HG03159 (cell line): Measurements from ENCODE around the gene SYT15.
"Not testable (repeated sequence)": the region's sequence is repeated elsewhere in the genome, so short reads cannot be mapped to it uniquely, and the experiment has no call there.

ENCODE experiments used
- ATAC-seq: cut with Tn5 transposase; IDR thresholded peaks from one replicate; pipeline ENCODE4 v1.9.1; 2021; ENCODE audit warnings: mild to moderate bottlenecking, moderate library complexity; ENCODE audit not compliant: unreplicated experiment

SYT15 gene

GRCh38 chr10:46578474-46579178 is at the start of gene SYT15:
TSS of gene SYT15 (plus strand) at chr10:46579128. CDS start at chr10:46579169, 41 bp downstream.
- ATAC-seq, result not testable (repeated sequence)

DNA sequence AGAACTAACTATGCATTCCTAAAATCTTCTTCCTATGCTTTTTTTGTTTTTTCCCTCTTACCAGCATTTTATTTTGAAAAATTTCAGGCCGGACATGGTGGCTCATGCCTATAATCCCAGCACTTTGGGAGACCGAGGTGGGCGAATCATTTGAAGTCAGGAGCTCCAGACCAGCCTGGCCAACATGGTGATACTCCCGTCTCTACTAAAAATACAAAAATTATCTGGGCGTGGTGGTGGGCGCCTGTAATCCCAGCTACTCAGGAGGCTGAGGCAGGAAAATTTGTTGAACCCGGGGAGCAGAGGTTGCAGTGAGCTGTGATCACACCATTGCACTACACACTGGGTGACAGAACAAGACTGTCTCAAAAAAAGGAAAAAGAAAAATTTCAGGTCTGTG is 49.2 kb upstream of the SYT15 start:
- ATAC-seq, result not testable (repeated sequence)

DNA sequence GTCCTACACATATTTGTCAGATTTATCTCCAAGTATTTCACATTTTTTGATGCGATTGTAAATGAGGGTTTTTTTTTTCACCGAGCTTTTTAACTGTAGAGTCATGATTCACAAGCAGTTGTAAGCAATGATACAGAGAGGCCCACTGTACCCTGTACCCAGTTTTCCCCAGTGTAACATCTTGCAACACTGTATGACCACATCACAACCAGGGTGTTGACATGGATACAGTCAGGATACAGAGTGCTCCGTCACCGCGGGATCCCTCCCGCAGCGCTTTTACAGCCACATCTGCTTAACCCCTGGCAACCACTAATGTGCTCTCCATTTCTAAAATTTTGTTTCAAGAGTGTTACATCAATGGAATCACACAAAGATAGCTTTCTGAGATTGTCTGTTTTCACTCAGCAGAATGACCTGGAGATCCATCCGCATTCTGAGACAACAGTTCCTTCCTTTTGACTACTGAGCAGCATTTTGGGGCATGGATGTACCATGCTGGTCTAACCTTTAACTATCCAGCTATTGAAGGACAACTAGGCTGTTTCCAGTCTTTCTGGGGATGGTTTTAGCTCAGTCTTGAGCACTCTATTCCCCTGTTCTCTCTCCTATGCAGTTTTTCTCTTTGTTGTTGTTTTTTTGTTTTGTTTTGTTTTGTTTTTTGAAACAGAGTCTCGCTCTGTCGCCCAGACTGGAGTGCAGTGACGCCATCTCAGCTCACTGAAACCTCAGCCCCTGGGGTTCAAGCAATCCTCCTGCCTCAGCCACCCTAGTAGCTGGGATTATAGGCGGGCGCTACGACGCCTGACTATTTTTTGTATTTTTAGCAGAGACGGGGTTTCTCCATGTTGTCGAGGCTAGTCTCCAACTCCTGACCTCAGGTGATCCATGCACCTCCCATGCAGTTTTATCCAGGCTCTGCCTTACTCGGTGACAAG is 48.4 kb upstream of the SYT15 start:
- ATAC-seq, result no peak

GRCh38 chr10:46532256-46532655 is 46.7 kb upstream of the SYT15 start:
- not testable (repeated sequence) for ATAC-seq

DNA sequence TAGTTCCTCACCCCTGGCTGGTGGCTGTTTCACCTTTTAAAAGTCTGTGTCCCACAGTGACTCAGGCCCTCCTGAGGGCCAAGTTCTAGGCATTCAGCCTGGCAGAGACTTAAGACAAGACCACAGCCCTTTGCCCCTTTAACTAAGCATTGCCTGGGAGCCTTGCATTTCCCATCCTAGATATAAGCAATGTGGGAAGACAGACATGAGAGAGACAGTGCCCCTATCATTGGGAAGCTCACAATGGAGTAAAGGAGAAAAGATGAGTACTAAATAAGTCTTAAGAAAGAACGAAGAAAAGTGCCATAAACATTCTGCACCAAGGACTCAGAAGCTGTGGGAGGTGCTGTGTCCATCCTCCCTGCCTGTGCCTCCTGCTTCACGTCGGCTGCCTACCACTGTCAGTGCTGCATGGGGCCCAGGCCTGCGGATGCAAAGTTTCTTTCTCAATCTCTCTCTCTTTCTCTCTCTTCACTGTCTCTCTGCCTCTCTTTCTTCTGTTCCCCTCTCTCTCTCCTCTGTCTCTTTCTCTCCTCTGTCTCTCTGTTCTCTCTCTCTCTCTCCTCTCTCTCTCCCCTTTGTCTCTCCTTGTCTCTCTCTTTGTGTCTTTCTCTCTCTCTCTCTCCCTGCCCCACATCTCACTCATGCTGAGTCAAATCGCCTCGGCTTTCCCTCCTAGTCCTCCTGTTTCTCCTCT is 44.0 kb upstream of the SYT15 start:
- ATAC-seq, result no peak

- ATAC-seq, result no peak
Observed at GRCh38 chr10:46536171-46536570, 42.8 kb upstream of the SYT15 start.

- no peak for ATAC-seq
Observed at GRCh38 chr10:46536781-46537180, 42.1 kb upstream of the SYT15 start.

GRCh38 chr10:46537309-46537708 is 41.6 kb upstream of the SYT15 start:
- no peak for ATAC-seq

- ATAC-seq, result no peak
Observed at GRCh38 chr10:46538155-46538554, 40.8 kb upstream of the SYT15 start.

GRCh38 chr10:46538717-46539426 is 40.1 kb upstream of the SYT15 start:
- no peak for ATAC-seq

GRCh38 chr10:46539596-46540411 is 39.1 kb upstream of the SYT15 start:
- ATAC-seq, result no peak

GRCh38 chr10:46540412-46541016 is 38.4 kb upstream of the SYT15 start:
- no peak for ATAC-seq

- no peak for ATAC-seq
Observed at GRCh38 chr10:46541017-46541661, 37.8 kb upstream of the SYT15 start.

DNA sequence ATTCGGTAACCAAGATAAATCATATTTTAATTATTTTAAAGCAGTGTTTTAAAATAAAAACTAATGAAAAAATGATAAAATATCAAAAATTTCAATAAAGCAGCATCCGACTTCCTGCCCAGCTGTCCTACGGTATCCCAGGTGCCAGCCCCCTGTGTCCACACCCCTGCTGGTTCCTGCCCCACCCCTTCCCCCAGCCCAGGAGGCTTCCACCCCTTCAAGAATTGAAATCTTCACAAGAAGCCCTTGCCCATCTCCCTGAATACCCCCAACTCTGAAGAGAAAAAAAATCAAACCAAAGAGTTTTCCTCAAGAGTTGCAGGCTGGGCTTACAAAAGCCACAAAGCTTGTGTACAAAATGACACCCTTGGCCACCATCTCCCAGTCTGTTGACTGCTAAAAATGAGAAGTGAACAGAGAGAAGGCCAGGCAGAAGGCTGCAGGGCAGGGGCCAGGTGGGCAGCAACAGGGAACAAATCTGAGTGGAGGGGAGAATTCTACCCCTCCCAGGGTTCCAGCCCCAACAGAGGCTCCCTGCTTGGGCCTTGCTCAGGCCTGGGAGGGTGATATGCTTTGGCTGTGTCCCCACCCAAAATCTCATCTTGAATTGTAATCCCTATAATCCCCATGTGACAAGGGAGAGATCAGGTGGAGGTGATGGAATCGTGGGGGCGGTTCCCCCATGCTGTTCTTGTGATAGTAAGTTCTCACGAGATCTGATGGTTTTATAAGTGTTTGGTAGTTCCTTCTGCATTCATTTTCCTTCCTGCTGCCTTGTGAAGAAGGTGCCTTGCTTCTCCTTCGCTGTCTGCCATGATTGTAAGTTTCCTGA is 37.0 kb upstream of the SYT15 start:
- no peak for ATAC-seq

GRCh38 chr10:46542567-46543465 is 36.1 kb upstream of the SYT15 start:
- no peak for ATAC-seq

DNA sequence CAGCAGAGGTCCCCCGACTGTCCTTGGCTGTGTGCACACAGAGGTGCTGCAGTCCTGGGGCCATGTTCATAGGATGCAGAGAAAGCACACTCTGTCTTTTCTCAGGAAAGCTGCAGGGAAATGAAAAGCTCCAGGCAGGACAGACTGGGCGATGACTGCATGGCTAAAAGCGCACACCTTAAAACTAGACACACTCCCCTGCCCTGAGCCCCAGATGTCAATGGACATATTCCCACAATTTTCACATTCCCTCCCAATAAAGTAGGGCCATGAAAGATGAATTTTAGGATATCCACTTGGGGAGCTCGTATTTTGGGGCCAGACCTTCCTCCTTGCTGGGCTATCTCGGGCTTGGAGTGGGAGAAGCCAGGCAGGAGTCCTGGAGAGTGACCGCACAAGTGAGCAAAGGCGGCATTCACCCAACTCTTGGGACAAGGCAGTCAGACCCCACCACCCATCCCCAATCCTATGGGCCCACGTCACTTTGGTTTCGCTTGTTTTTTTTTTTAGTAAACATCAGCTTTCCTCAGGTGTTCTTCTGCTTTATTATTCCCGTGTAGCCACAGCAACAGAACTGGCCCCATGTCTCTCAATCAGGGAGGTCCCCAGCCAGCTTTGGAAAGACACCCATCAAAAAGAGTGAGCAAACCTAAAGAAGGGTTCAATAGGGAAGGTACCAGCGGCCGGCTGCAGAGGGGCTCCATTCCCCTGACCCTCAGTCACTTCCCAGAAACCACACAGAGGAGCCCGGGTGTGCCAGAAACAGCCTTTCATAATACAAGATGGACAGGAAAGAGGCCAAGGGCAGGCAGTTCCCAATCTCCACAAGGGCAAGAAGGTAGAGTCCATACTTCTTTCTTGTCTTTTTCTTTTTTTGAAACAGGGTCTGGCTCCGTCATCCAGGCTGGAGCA is 35.2 kb upstream of the SYT15 start:
- ATAC-seq, result no peak
